PC-9 (cell line): ENCODE data around the gene MTMR3.

ENCODE experiments used
- EZH2 ChIP-seq: fragments of 200-600 bp; sonication (generic); IDR thresholded peaks from 2 replicates; pipeline ENCODE4 v1.8.0; 2017; ENCODE audit warnings: antibody characterized with exemption, low read depth
- TF ChIP-seq, protein P1 (sequence below): fragments of 200-600 bp; sonication (generic); conservative IDR thresholded peaks from 2 replicates; pipeline ENCODE4 v1.6.1; 2017; ENCODE audit warnings: mixed run types, antibody characterized with exemption, mild to moderate bottlenecking, moderate library complexity

DNA sequence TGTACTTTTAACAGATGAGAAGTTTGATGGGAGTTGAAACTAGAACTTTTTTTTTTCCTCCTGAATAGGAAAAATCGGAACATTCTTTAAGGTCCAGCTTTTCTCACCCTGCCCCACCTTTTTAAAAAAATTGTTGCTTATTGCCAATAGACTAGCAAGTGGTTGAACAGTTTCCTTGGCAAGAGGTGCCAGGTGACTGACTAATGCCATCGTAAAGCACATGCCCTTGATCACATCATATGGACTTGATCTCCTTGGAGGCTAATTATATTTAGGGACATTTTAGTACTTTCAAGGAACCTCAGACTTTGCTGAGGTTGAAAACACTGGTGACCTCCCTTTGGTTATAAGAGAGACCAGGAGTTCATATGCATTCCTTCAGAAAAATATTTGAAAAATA lies 57.6 kb downstream of the MTMR3 start:
- TF ChIP-seq, protein P1, sequence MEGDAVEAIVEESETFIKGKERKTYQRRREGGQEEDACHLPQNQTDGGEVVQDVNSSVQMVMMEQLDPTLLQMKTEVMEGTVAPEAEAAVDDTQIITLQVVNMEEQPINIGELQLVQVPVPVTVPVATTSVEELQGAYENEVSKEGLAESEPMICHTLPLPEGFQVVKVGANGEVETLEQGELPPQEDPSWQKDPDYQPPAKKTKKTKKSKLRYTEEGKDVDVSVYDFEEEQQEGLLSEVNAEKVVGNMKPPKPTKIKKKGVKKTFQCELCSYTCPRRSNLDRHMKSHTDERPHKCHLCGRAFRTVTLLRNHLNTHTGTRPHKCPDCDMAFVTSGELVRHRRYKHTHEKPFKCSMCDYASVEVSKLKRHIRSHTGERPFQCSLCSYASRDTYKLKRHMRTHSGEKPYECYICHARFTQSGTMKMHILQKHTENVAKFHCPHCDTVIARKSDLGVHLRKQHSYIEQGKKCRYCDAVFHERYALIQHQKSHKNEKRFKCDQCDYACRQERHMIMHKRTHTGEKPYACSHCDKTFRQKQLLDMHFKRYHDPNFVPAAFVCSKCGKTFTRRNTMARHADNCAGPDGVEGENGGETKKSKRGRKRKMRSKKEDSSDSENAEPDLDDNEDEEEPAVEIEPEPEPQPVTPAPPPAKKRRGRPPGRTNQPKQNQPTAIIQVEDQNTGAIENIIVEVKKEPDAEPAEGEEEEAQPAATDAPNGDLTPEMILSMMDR, result no peak
- TF ChIP-seq EZH2, result no peak
